GM19372 (cell line): Measurements from ENCODE around the gene DLG1.

Experiments used
- ATAC-seq: cut with Tn5 transposase; IDR thresholded peaks from one replicate; pipeline ENCODE4 v1.9.1; 2021; ENCODE audit warnings: mild to moderate bottlenecking, low read depth, moderate library complexity; ENCODE audit not compliant: unreplicated experiment

The DLG1 gene

GRCh38 chr3:197023241-197023997, 275.0 kb downstream of the DLG1 start:
- ATAC-seq: no peak

GRCh38 chr3:197022405-197023231, 275.8 kb downstream of the DLG1 start:
- no peak for ATAC-seq

GRCh38 chr3:197021729-197022404, 276.5 kb downstream of the DLG1 start:
- ATAC-seq: no peak

- no peak for ATAC-seq
These were observed 277.2 kb downstream of the DLG1 start for GRCh38 chr3:197021231-197021630.

GRCh38 chr3:197019535-197019934, 278.9 kb downstream of the DLG1 start:
- ATAC-seq: no peak

- no peak for ATAC-seq
These were observed 279.4 kb downstream of the DLG1 start for GRCh38 chr3:197019021-197019420.

- ATAC-seq: no peak
These were observed 281.4 kb downstream of the DLG1 start for GRCh38 chr3:197017003-197017402.

GRCh38 chr3:197015790-197016736, 282.3 kb downstream of the DLG1 start:
- no peak for ATAC-seq

- no peak for ATAC-seq
These were observed 283.4 kb downstream of the DLG1 start for GRCh38 chr3:197014942-197015575.

GRCh38 chr3:197014024-197014423, 284.4 kb downstream of the DLG1 start:
- ATAC-seq: no peak

GRCh38 chr3:197012540-197012883, 285.9 kb downstream of the DLG1 start:
- no peak for ATAC-seq

GRCh38 chr3:197011780-197012539, 286.5 kb downstream of the DLG1 start:
- no peak for ATAC-seq

GRCh38 chr3:197010556-197011351, 287.7 kb downstream of the DLG1 start:
- no peak for ATAC-seq

- no peak for ATAC-seq
These were observed 288.8 kb downstream of the DLG1 start for GRCh38 chr3:197009532-197010019.

- no peak for ATAC-seq
These were observed 289.8 kb downstream of the DLG1 start for GRCh38 chr3:197008436-197009209.

GRCh38 chr3:197007953-197008352, 290.5 kb downstream of the DLG1 start:
- ATAC-seq: no peak

GRCh38 chr3:197007296-197007940, 291.0 kb downstream of the DLG1 start:
- ATAC-seq: no peak
